GM12878 (cell line): ENCODE measurements around the gene NOP14. TPM values are rescaled to one million over a fixed set of nuclear protein-coding genes. Genes with fewer than 3 reads are reported as not detected.

Experiments used
- BCLAF1 ChIP-seq: fragments of 450-650 bp; IDR thresholded peaks from 2 replicates; pipeline ENCODE4 v1.6.1; 2017; ENCODE audit warnings: antibody characterized with exemption, mild to moderate bottlenecking, moderate library complexity
- CEBPZ ChIP-seq: fragments of 150-350 bp; IDR thresholded peaks from 2 replicates; pipeline ENCODE4 v1.6.1; 2016; ENCODE audit warnings: low read depth, low read length
- E2F4 ChIP-seq: IDR thresholded peaks from 2 replicates; pipeline ENCODE4 v1.6.1; 2012; ENCODE audit warnings: low read depth, low read length, improper control_type of control experiment
- EGR1 ChIP-seq, 2 experiments: IDR thresholded peaks; 1 replicate in 1 of 2; 2 replicates in 1 of 2; pipeline ENCODE4 v1.6.1; 2011 to 2012; ENCODE audit warnings: low read depth in 2 of 2, low read length in 2 of 2, borderline replicate concordance in 1 of 2, mild to moderate bottlenecking in 1 of 2, moderate library complexity in 1 of 2
- ESRRA ChIP-seq: IDR thresholded peaks from 2 replicates; pipeline ENCODE4 v1.6.1; 2012; ENCODE audit warnings: mild to moderate bottlenecking, low read length, improper control_type of control experiment
- FOS ChIP-seq: IDR thresholded peaks from 3 replicates; pipeline ENCODE4 v1.6.1; 2011; ENCODE audit warnings: borderline replicate concordance; ENCODE audit not compliant: insufficient read length; ENCODE audit errors: extremely low read depth
- FOXK2 ChIP-seq: fragments of 450-650 bp; IDR thresholded peaks from 2 replicates; pipeline ENCODE4 v1.6.1; 2017; ENCODE audit warnings: mild to moderate bottlenecking, moderate library complexity
- IKZF2 ChIP-seq, 2 experiments: fragments of 450-650 bp; IDR thresholded peaks; 2 replicates each; pipeline ENCODE4 v1.6.1; 2017; ENCODE audit warnings: mild to moderate bottlenecking in 2 of 2, moderate library complexity in 2 of 2
- IRF5 ChIP-seq: fragments of 450-650 bp; IDR thresholded peaks from 2 replicates; pipeline ENCODE4 v1.6.1; 2017; ENCODE audit warnings: borderline replicate concordance
- NFIC ChIP-seq: IDR thresholded peaks from 2 replicates; pipeline ENCODE4 v1.6.1; 2012; ENCODE audit warnings: low read depth, mild to moderate bottlenecking, inconsistent platforms, low read length, moderate library complexity
- NFYB ChIP-seq: IDR thresholded peaks from 2 replicates; pipeline ENCODE4 v1.6.1; 2011; ENCODE audit warnings: low read depth, mild to moderate bottlenecking, low read length, improper control_type of control experiment, moderate library complexity; ENCODE audit not compliant: insufficient read depth
- NKRF ChIP-seq: fragments of 450-650 bp; conservative IDR thresholded peaks from 2 replicates; pipeline ENCODE4 v1.6.1; 2017; ENCODE audit warnings: mild to moderate bottlenecking, moderate library complexity
- PAX8 ChIP-seq: fragments of 450-650 bp; IDR thresholded peaks from 2 replicates; pipeline ENCODE4 v1.6.1; 2017; ENCODE audit warnings: mild to moderate bottlenecking, moderate library complexity
- RCOR1 ChIP-seq: conservative IDR thresholded peaks from 2 replicates; pipeline ENCODE4 v1.6.1; 2012; ENCODE audit warnings: low read depth, low read length, improper control_type of control experiment
- SIN3A ChIP-seq: IDR thresholded peaks from 2 replicates; pipeline ENCODE4 v1.6.1; 2012; ENCODE audit warnings: low read depth, low read length, improper control_type of control experiment
- SP1 ChIP-seq: IDR thresholded peaks from one replicate; pipeline ENCODE4 v1.6.1; 2011; ENCODE audit warnings: low read depth, low read length
- SREBF1 ChIP-seq: IDR thresholded peaks from 2 replicates; pipeline ENCODE4 v1.6.1; 2012; ENCODE audit warnings: mild to moderate bottlenecking, low read length
- STAT1 ChIP-seq: fragments of 450-650 bp; conservative IDR thresholded peaks from 2 replicates; pipeline ENCODE4 v1.6.1; 2014; ENCODE audit warnings: antibody characterized with exemption, mild to moderate bottlenecking
- YBX1 ChIP-seq: fragments of 450-650 bp; IDR thresholded peaks from 2 replicates; pipeline ENCODE4 v1.6.1; 2016; ENCODE audit warnings: antibody characterized with exemption
- polyA plus RNA-seq, 11 experiments: library from polyadenylated mRNA; depleted of rRNA in 4 of 11; unstranded in 6 of 11; stranded (reverse) in 5 of 11; fragments of >200 nt; fragmentation: Nextera tagmentation in 4 of 11; fragmentation: Illumina TruSeq in 1 of 11; extraction: Ambion mirVana in 4 of 11; extraction: Trizol in 1 of 11; gene quantifications; 1 replicate in 1 of 11; 2 replicates in 10 of 11; pipeline versions ENCODE4 v1.2.1 to v1.2.3, GENCODE V29; 2011 to 2016; ENCODE audit warnings: inconsistent platforms in 2 of 11, missing spikeins in 2 of 11, low read depth in 1 of 11
- total RNA-seq, 4 experiments: library from RNA; depleted of rRNA in 3 of 4; stranded (reverse); fragments of >200 nt in 3 of 4; fragmentation: Illumina TruSeq in 1 of 4; extraction: Trizol in 1 of 4; gene quantifications; 2 replicates each; pipeline versions ENCODE4 v1.2.1 to v1.2.3, GENCODE V29; 2013 to 2021

NOP14 gene
- total and polyA plus RNA-seq, 10 of the 15 experiments (the other 5 are each of a cell fraction or from before 2014, with no cell fraction given), result 13.8 to 80.6 (median 49.7) TPM

- TF ChIP-seq BCLAF1 (no peak), YBX1 (no peak), SIN3A (peak; percentile 63), PAX8 (no peak), RCOR1 (peak; percentile 100), E2F4 (peak; percentile 33; the same call in 1 of the 2 replicates), EGR1 (IDR thresholded peaks at IDR 0.05; ENCODE audit: borderline replicate concordance in 1 of 2, low read depth in 2 of 2, low read length in 2 of 2) (no peak), FOS (no peak), SREBF1 (peak; percentile 56; the same call in 1 of the 2 replicates), NFYB (no peak), SP1 (no peak), FOXK2 (peak; percentile 95), NFIC (no peak), IKZF2 (IDR thresholded peaks at IDR 0.05) (no peak), NKRF (peak; percentile 86), CEBPZ (no peak), IRF5 (peak; percentile 92), ESRRA (no peak), STAT1 (peak; percentile 90; the same call in 1 of the 2 replicates)
Observed at GRCh38 chr4:2963175-2963965, at the start of gene NOP14, which contains the start of gene GRK4 (continued).
